GM12801 (cell line): ENCODE measurements around the gene TRDN.

Source experiments
- CTCF ChIP-seq: IDR thresholded peaks from one replicate; pipeline ENCODE4 v1.5.1; 2011; ENCODE audit warnings: control low read depth; ENCODE audit not compliant: insufficient read length; ENCODE audit errors: extremely low read depth

The TRDN gene

GRCh38 chr6:123393331-123393730, 243.4 kb downstream of the TRDN start:
- TF ChIP-seq CTCF: no peak

- no peak for TF ChIP-seq CTCF
Observed at GRCh38 chr6:123383718-123384117, 253.0 kb downstream of the TRDN start.

- TF ChIP-seq CTCF: no peak
Observed at GRCh38 chr6:123380257-123380656, 256.5 kb downstream of the TRDN start.

- no peak for TF ChIP-seq CTCF
Observed at GRCh38 chr6:123372737-123373136, 264.0 kb downstream of the TRDN start.

- no peak for TF ChIP-seq CTCF
Observed at GRCh38 chr6:123363912-123364311, 272.8 kb downstream of the TRDN start.

GRCh38 chr6:123360359-123360758, 276.4 kb downstream of the TRDN start:
- TF ChIP-seq CTCF: no peak

GRCh38 chr6:123352705-123353104, 284.0 kb downstream of the TRDN start:
- no peak for TF ChIP-seq CTCF

GRCh38 chr6:123352279-123352678, 284.5 kb downstream of the TRDN start:
- TF ChIP-seq CTCF: no peak
